HG03066 (cell line): ENCODE results near the gene ZNF438.

Experiments used
- ATAC-seq: cut with Tn5 transposase; IDR thresholded peaks from one replicate; pipeline ENCODE4 v1.9.1; 2021; ENCODE audit warnings: low read depth; ENCODE audit not compliant: unreplicated experiment

The ZNF438 gene

DNA sequence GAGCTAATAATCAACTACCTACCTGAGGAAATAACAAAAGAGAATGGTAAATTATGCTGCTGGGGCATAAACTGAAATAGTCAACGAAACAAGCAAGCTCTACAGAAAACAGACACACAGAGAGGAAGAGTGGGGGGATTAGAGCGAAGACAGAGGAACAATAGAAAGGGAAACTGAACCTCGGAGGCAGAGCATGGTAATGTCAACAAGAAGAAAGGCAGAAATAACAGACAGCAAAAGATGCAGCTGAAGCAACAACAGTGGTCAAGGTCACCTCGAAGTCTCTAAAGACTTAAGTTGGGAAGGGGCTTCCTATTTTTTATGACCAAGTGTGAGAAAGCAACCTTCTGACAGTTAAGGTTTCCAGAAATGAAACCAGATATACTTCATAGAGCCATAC, 177.0 kb downstream of the ZNF438 start:
- ATAC-seq: no peak

DNA sequence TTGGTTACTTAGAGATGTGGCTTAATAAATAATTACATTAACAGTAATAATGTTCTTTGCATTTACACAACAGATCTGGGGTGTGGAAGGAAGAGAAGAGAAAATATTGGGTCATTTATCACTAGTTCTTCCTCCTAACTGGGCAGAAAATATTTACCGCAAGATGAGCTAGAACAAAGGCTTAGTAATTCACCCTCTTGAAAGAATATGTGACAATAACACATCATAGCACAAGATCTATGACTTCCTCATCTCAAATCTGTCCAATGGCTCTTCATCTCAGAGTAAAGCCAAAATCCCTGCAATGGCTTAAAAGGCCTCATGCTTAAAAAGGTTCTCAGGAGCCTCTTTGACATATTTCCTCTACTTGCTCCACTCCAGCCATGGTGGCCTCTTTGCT, 178.6 kb downstream of the ZNF438 start:
- ATAC-seq: no peak

- no peak for ATAC-seq
Measured at GRCh38 chr10:30850776-30851175, 180.9 kb downstream of the ZNF438 start.

- no peak for ATAC-seq
Measured at GRCh38 chr10:30849231-30850035, 182.2 kb downstream of the ZNF438 start.

DNA sequence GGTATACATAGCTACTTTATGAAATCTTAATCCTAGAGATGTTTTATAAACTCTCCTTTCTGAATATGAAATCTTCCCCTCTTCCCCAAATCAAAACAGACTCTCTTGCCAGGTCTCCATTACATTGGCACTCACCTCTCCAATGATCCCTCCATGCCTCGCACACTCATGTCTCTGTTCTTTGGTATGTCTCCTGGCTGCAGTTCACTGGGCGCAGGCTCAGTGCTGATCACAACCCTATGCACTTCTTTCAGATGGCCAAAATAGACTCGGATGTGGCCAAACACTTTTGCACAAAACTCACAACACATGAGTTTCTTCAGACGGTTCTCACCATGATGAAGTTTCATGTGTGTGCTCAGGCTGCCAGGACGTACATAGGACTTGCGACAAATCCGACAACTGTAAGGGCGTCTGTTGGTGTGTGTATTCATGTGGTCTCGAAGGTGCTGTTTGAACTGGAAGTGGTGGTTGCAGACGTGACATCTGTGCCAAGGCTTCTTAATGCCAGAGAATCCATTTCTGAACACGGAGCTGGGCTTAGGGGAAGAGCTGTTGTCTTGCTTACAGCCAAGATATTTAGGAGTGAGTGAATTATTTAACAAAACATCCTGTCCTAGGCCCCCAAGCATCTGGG, 183.2 kb downstream of the ZNF438 start:
- ATAC-seq: no peak

GRCh38 chr10:30847642-30848041, 184.0 kb downstream of the ZNF438 start:
- no peak for ATAC-seq

DNA sequence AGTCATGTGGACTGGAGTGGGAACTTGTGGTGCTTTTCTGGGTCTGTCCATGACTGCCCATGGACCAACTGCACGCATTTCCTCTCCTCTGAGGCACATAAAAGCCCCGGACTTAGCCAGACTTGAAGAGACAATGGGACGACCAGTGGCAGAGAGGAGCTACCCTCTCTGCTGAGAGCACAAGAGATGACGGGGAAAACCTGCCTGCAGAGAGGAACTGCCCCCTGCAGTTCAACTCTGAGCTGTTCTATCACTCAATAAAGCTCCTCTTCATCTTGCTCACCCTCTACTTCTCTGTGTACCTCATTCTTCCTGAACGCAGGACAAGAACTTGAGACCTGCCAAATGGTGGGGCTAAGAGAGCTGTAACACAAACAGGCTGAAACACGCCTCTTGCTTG, 184.5 kb downstream of the ZNF438 start:
- ATAC-seq: no peak

- ATAC-seq: no peak
Measured at GRCh38 chr10:30846710-30847109, 185.0 kb downstream of the ZNF438 start.

DNA sequence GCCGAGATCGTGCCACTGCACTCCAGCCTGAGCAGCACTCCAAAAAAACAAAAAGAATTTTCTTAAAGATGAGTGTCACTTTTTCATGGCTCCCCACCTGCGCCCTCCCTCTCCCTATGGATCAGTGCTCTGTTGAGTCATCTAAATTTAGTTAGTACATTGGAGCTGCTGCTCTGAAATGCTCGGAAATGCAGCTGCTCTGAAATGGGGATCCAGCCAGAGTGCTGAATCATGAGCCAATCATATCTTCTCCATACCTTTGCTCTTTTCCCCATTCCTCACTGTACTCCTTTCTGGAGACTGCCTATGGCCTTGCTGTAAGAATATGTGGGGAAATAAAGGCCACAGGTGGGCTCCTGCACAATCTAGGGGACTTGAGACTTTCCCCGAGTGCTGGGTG, 188.8 kb downstream of the ZNF438 start:
- no peak for ATAC-seq

DNA sequence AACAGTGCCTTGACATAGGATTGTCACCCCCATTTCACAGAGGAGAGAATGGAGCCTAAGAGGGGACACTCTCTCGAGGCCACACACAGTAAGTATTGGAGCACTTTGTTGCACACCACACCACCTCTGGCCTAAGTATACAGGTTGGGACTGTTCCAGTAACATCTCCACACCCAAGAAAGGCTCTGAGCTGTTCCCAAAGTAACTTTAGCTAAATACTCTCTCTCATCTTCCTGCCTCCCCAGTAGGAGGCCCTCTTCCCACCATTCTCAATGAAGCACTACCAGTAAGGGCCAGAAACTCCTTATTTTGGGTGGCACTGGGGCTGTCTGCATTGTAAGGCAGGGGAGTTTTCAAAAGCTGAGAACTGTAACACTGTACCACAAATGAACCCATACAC, 189.5 kb downstream of the ZNF438 start:
- ATAC-seq: no peak

DNA sequence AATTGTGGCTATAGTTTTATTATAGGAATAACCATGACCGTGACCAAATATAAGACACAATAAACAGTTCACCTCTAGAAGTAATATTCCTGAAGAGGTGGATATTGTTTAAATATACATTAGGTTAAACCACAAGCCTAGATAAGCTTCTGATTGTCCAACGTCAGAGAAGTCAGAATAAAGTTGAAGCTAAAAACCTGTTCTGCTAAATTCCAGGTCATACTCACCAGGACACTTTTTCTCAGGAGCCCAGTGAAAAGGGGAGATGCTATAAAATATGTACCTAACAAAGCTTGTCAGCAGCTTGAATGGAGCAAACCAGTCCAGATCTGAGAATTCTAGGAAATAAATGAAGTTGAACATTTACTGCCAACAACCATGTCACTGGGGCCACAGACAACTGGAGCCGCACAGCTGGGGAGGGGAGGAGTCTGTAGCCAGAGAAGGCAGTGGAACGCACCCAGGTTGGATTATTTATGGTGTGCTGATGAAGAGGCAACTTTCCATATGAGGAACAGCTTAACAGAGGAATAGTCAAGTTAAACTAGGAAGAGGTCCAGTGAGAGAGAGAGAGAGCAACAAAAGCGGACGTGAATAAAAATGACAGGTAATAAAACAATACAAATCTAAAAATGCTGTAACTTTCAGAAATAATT, 191.1 kb downstream of the ZNF438 start:
- no peak for ATAC-seq

DNA sequence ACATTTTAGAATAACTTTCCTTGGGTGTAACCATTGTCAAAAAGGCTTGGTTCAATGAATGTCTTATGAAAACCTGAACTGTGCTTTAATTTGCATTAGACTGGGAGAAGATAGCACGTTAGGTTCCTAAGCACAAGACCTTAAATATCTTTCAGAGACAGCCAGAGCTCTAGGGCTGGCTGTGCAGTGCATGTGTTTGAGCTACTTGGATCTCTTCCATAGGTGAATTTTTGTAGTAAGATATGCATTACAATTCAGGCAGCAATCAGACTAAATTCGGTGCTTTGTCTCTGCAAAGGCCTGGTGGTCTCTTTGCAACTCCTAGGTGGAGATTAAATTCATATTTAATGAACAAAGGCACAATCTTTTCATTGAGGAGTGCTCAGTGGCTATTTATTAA, 192.0 kb downstream of the ZNF438 start:
- no peak for ATAC-seq

- ATAC-seq: no peak
Measured at GRCh38 chr10:30836406-30836805, 195.3 kb downstream of the ZNF438 start.

- no peak for ATAC-seq
Measured at GRCh38 chr10:30835146-30835545, 196.5 kb downstream of the ZNF438 start.

DNA sequence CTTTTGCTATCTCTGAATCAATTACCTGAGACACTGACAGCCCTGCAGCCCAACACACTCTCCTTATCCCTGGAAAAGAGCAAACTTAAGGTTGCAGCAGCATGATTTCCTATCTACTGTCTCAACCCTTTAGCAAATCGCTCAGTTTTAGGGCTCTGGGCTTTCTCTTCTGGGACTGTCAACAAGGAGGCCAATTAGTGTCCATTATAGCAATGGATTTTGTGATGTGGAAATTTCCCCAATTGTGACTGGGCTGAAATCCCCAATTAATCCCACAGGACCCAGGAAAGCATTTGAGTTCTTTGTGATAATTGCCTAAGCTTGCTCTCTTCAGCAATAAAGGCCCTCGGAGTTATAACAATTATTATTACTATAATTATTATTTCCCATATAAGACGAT, 197.0 kb downstream of the ZNF438 start:
- no peak for ATAC-seq

DNA sequence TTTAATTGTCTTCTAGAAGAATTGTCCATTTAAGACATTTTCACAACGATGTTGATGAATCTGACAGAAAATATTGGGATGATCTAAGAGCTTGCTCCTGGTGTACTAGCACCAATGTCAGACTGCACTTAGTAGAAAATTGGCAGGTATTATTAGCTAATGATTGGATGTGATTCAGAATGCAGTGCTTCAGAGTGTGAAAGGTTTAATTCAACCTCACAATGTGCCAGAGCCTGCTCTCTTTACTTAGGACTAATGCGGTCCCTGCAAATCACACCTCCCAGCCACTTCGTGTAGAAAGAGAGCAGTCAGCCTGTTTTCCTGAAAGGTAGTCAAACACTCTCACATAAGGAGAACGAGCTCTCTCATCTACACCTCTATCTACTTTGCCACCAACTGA, 197.5 kb downstream of the ZNF438 start:
- ATAC-seq: no peak

GRCh38 chr10:30833628-30833970, 198.1 kb downstream of the ZNF438 start:
- ATAC-seq: no peak

GRCh38 chr10:30832749-30833627, 198.7 kb downstream of the ZNF438 start:
- no peak for ATAC-seq

DNA sequence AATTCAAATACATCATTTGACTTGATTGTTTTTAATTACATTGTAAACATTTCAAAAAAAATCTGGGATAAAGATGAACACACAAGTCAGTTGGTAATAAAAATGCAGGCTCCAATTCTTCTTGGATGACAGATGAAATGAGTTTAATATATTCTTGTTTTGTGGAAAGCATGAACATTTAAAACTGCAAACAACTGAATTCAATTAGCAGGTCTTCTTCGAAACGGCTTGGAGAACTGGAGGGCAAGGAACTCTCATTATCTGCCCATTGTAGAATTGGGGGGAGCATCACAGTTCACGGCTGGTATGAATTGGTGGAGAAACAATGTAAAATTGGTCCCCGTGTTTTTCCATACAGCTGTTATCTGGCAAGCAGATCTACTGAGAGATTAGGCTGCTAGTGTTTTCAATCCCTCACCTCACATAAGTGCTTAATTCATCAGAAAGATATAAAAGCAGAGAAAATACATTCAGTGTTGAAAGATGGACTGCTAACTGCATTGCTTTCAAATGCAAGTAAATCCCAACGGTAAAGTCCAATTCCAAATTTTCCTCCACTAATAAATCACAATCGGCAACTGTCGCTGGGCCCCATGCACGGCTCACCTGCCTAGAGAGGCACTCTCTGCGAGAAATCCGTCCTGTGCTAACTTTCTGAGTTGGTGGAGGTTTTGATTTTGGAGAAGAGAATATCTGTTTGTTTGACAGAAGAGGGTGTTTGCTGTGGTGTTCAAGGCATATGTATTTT, 199.5 kb downstream of the ZNF438 start:
- ATAC-seq: no peak

DNA sequence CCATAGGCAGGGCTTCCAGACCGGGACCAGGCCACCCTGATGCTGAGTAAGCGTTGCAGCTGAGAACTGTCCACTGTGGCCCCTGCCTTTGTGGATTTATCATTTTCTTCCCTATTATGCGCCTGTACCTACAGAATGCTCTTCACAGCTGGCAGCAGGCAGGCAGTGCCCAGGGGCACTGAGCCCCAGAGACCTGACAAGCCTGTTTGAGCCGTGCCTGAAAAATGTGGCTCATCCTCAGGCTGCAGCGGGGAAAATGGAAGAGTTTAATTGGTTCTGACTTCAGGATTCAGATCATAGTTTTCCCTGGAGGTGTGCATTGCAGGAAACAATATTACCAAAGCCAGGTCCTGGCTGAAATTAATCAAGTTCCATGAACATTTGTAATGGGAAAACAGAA, 200.2 kb downstream of the ZNF438 start:
- no peak for ATAC-seq
